Amygdala (tissue), 56 donors: Measurements from ENCODE around the gene NWD2.

Experiments used
- DNase-seq, 56 donors: peaks; one replicate each; lab custom pipeline; 2025; lab: John Stamatoyannopoulos, UW

NWD2 gene

GRCh38 chr4:37463033-37463856 is 218.7 kb downstream of the NWD2 start:
- no peak for DNase-seq

GRCh38 chr4:37464373-37465128 is 220.0 kb downstream of the NWD2 start:
- no peak for DNase-seq

GRCh38 chr4:37465296-37465695 is 220.8 kb downstream of the NWD2 start:
- DNase-seq: no peak

GRCh38 chr4:37465845-37466244 is 221.3 kb downstream of the NWD2 start:
- no peak for DNase-seq

- DNase-seq: no peak
Measured at GRCh38 chr4:37467223-37467622, 222.7 kb downstream of the NWD2 start.

- no peak for DNase-seq
Measured at GRCh38 chr4:37467824-37468223, 223.3 kb downstream of the NWD2 start.

- DNase-seq: no peak
Measured at GRCh38 chr4:37469286-37469685, 224.7 kb downstream of the NWD2 start.

- DNase-seq: no peak
Measured at GRCh38 chr4:37470245-37470644, 225.7 kb downstream of the NWD2 start.

- no peak for DNase-seq
Measured at GRCh38 chr4:37471093-37471492, 226.6 kb downstream of the NWD2 start.

GRCh38 chr4:37471971-37472370 is 227.4 kb downstream of the NWD2 start:
- DNase-seq: peak in 7 of 56 donors; percentile 1 to 18 (median 4)

- no peak for DNase-seq
Measured at GRCh38 chr4:37473807-37474206, 229.3 kb downstream of the NWD2 start.

GRCh38 chr4:37475087-37475486 is 230.5 kb downstream of the NWD2 start:
- no peak for DNase-seq

GRCh38 chr4:37475776-37476175 is 231.2 kb downstream of the NWD2 start:
- DNase-seq: no peak

GRCh38 chr4:37476256-37476655 is 231.7 kb downstream of the NWD2 start:
- no peak for DNase-seq

- no peak for DNase-seq
Measured at GRCh38 chr4:37476691-37477090, 232.1 kb downstream of the NWD2 start.

- DNase-seq: no peak
Measured at GRCh38 chr4:37477126-37477525, 232.6 kb downstream of the NWD2 start.

- no peak for DNase-seq
Measured at GRCh38 chr4:37478151-37478550, 233.6 kb downstream of the NWD2 start.

- no peak for DNase-seq
Measured at GRCh38 chr4:37480509-37480908, 236.0 kb downstream of the NWD2 start.

- DNase-seq: no peak
Measured at GRCh38 chr4:37481547-37482122, 237.1 kb downstream of the NWD2 start.

GRCh38 chr4:37482236-37482913 is 237.8 kb downstream of the NWD2 start:
- DNase-seq: no peak

- DNase-seq: no peak
Measured at GRCh38 chr4:37483610-37484009, 239.1 kb downstream of the NWD2 start.
